ENCODE data around the gene PTP4A2. TPM values are rescaled to one million over a fixed set of nuclear protein-coding genes. Genes with fewer than 3 reads are reported as not detected.
A peak's percentile ranks its signal among the peaks of the same experiment; 100 is the strongest.
"Not testable (repeated sequence)": the region's sequence is repeated elsewhere in the genome, so short reads cannot be mapped to it uniquely, and the experiment has no call there.

Gene PTP4A2
- total RNA-seq, 1 donor from 2014 or later, result 189 TPM

GRCh38 chr1:31954607-31955283 is 16.6 kb upstream of the PTP4A2 start:
- TF ChIP-seq CTCF (conservative IDR thresholded peaks at IDR 0.05), result no peak
- H3K9me3 Mint-ChIP-seq, result no peaks in the 10 kb centered on the region
- H3K27ac Mint-ChIP-seq (ENCODE audit: unreplicated experiment), result peak overlapping the region; percentile 25
- no peaks in the 10 kb centered on the region for H3K36me3 Mint-ChIP-seq (ENCODE audit: low read depth)
- peaks cover 34% of the 10 kb centered on the region for H3K4me1 Mint-ChIP-seq
- H3K27me3 Mint-ChIP-seq (ENCODE audit: low read depth), result no peaks in the 10 kb centered on the region
- DNase-seq (ENCODE audit: low read depth, low spot score), result no peak
- no peak overlapping the region for H3K4me3 Mint-ChIP-seq

- no peak for TF ChIP-seq CTCF (conservative IDR thresholded peaks at IDR 0.05)
- Mint-ChIP-seq H3K36me3 (ENCODE audit: low read depth) (no peaks in the 10 kb centered on the region), H3K27ac (ENCODE audit: unreplicated experiment) (no peak overlapping the region), H3K4me1 (peaks cover 28% of the 10 kb centered on the region), H3K4me3 (no peak overlapping the region), H3K9me3 (no peaks in the 10 kb centered on the region), H3K27me3 (ENCODE audit: low read depth) (no peaks in the 10 kb centered on the region)
- no peak for DNase-seq (ENCODE audit: low read depth, low spot score)
Measured at GRCh38 chr1:31952825-31953220, 14.7 kb upstream of the PTP4A2 start.

GRCh38 chr1:31951276-31951675 is 13.1 kb upstream of the PTP4A2 start:
- no peak overlapping the region for H3K4me3 Mint-ChIP-seq
- H3K36me3 Mint-ChIP-seq (ENCODE audit: low read depth), result no peaks in the 10 kb centered on the region
- no peak for DNase-seq (ENCODE audit: low read depth, low spot score)
- H3K27ac Mint-ChIP-seq (ENCODE audit: unreplicated experiment), result no peak overlapping the region
- H3K27me3 Mint-ChIP-seq (ENCODE audit: low read depth), result no peaks in the 10 kb centered on the region
- H3K9me3 Mint-ChIP-seq, result no peaks in the 10 kb centered on the region
- TF ChIP-seq CTCF (conservative IDR thresholded peaks at IDR 0.05), result no peak
- H3K4me1 Mint-ChIP-seq, result peaks cover 21% of the 10 kb centered on the region

GRCh38 chr1:31949862-31950261 is 11.7 kb upstream of the PTP4A2 start:
- TF ChIP-seq CTCF (conservative IDR thresholded peaks at IDR 0.05), result no peak
- Mint-ChIP-seq H3K4me1 (peaks cover 10% of the 10 kb centered on the region), H3K27me3 (ENCODE audit: low read depth) (no peaks in the 10 kb centered on the region), H3K36me3 (ENCODE audit: low read depth) (no peaks in the 10 kb centered on the region), H3K4me3 (no peak overlapping the region), H3K27ac (ENCODE audit: unreplicated experiment) (no peak overlapping the region), H3K9me3 (no peaks in the 10 kb centered on the region)
- no peak for DNase-seq (ENCODE audit: low read depth, low spot score)

- H3K4me1 Mint-ChIP-seq, result peaks cover 15% of the 10 kb centered on the region
- not testable (repeated sequence) for H3K4me3 Mint-ChIP-seq; H3K9me3 Mint-ChIP-seq; H3K27ac Mint-ChIP-seq (ENCODE audit: unreplicated experiment); H3K27me3 Mint-ChIP-seq (ENCODE audit: low read depth); DNase-seq (ENCODE audit: low read depth, low spot score); H3K36me3 Mint-ChIP-seq (ENCODE audit: low read depth)
Measured at GRCh38 chr1:31945677-31946076, 7.5 kb upstream of the PTP4A2 start.

GRCh38 chr1:31944205-31945089 is 6.3 kb upstream of the PTP4A2 start:
- H3K4me3 Mint-ChIP-seq, result peak overlapping the region; percentile 71
- H3K9me3 Mint-ChIP-seq, result no peaks in the 10 kb centered on the region
- peak; percentile 71 for DNase-seq (ENCODE audit: low read depth, low spot score)
- H3K36me3 Mint-ChIP-seq (ENCODE audit: low read depth), result no peaks in the 10 kb centered on the region
- peaks cover 25% of the 10 kb centered on the region for H3K4me1 Mint-ChIP-seq
- no peaks in the 10 kb centered on the region for H3K27me3 Mint-ChIP-seq (ENCODE audit: low read depth)
- no peak for TF ChIP-seq CTCF (conservative IDR thresholded peaks at IDR 0.05)
- peak overlapping the region; percentile 84 for H3K27ac Mint-ChIP-seq (ENCODE audit: unreplicated experiment)

All from neural crest cell (in vitro differentiated cells).